HUES6 (cell line): ENCODE results near the gene HMGCR.
"Not testable (repeated sequence)": the region's sequence is repeated elsewhere in the genome, so short reads cannot be mapped to it uniquely, and the experiment has no call there.

ENCODE experiments used
- H3K27ac ChIP-seq: 2 replicates; pipeline ENCODE4 v1.7.0; 2013; ENCODE audit warnings: low read depth, mild to moderate bottlenecking, low read length, inconsistent platforms
- H3K27me3 ChIP-seq: 2 replicates; pipeline ENCODE4 v1.6.1; 2013; ENCODE audit warnings: low read length; ENCODE audit not compliant: control insufficient read depth, insufficient read depth
- H3K36me3 ChIP-seq: 2 replicates; pipeline ENCODE4 v1.6.1; 2013; ENCODE audit warnings: low read length; ENCODE audit not compliant: control insufficient read depth, insufficient read depth
- H3K4me1 ChIP-seq: 2 replicates; pipeline ENCODE4 v1.6.1; 2013; ENCODE audit warnings: low read length; ENCODE audit not compliant: control insufficient read depth, insufficient read depth
- H3K4me3 ChIP-seq: 2 replicates; pipeline ENCODE4 v1.5.1; 2013; ENCODE audit warnings: low read depth, low read length
- H3K9ac ChIP-seq: one replicate; pipeline ENCODE4 v1.6.1; 2013; ENCODE audit warnings: mild to moderate bottlenecking, low read length
- H3K9me3 ChIP-seq: 2 replicates; pipeline ENCODE4 v1.6.1; 2013; ENCODE audit warnings: low read depth, low read length; ENCODE audit not compliant: control insufficient read depth, insufficient read depth

HMGCR gene

GRCh38 chr5:75324791-75325190 is 12.2 kb upstream of the HMGCR start:
- Histone ChIP-seq H3K9ac (no peak overlapping the region), H3K36me3 (no peaks in the 10 kb centered on the region), H3K4me3 (no peak overlapping the region), H3K4me1 (peaks cover 26% of the 10 kb centered on the region), H3K9me3 (no peaks in the 10 kb centered on the region), H3K27ac (no peak overlapping the region), H3K27me3 (no peaks in the 10 kb centered on the region)

- no peak overlapping the region for H3K9ac ChIP-seq
- H3K36me3 ChIP-seq = no peaks in the 10 kb centered on the region
- H3K9me3 ChIP-seq = no peaks in the 10 kb centered on the region
- H3K27me3 ChIP-seq = no peaks in the 10 kb centered on the region
- no peak overlapping the region for H3K4me3 ChIP-seq
- peaks cover 21% of the 10 kb centered on the region for H3K4me1 ChIP-seq
- H3K27ac ChIP-seq = no peak overlapping the region
These were observed 11.8 kb upstream of the HMGCR start for GRCh38 chr5:75325242-75325641.

- Histone ChIP-seq H3K36me3 (no peaks in the 10 kb centered on the region), H3K27ac (no peak overlapping the region), H3K27me3 (no peaks in the 10 kb centered on the region), H3K9ac (no peak overlapping the region), H3K9me3 (no peaks in the 10 kb centered on the region), H3K4me1 (no peaks in the 10 kb centered on the region), H3K4me3 (no peak overlapping the region)
These were observed 6.6 kb upstream of the HMGCR start for GRCh38 chr5:75330404-75330803.

- Histone ChIP-seq H3K36me3 (no peaks in the 10 kb centered on the region), H3K27me3 (no peaks in the 10 kb centered on the region), H3K4me3 (no peak overlapping the region), H3K9ac (no peak overlapping the region), H3K9me3 (no peaks in the 10 kb centered on the region), H3K27ac (no peak overlapping the region), H3K4me1 (0 out of 2 replicates have a peak, but pooled peaks cover 3% of the 10 kb centered on the region)
These were observed 5.6 kb upstream of the HMGCR start for GRCh38 chr5:75331095-75332090.

- H3K27me3 ChIP-seq, H3K4me3 ChIP-seq, H3K4me1 ChIP-seq, H3K36me3 ChIP-seq, H3K27ac ChIP-seq, H3K9ac ChIP-seq, H3K9me3 ChIP-seq: not testable (repeated sequence)
These were observed 3.3 kb upstream of the HMGCR start for GRCh38 chr5:75333759-75334158.

GRCh38 chr5:75334413-75334812 is 2.6 kb upstream of the HMGCR start:
- not testable (repeated sequence) for H3K4me1 ChIP-seq, H3K9ac ChIP-seq, H3K36me3 ChIP-seq, H3K27ac ChIP-seq, H3K27me3 ChIP-seq, H3K9me3 ChIP-seq, H3K4me3 ChIP-seq

- Histone ChIP-seq H3K27ac (no peak overlapping the region), H3K9ac (no peak overlapping the region), H3K4me3 (no peak overlapping the region), H3K4me1 (peaks cover 11% of the 10 kb centered on the region; the same call in 1 of the 2 replicates), H3K36me3 (peaks cover 9% of the 10 kb centered on the region), H3K9me3 (no peaks in the 10 kb centered on the region), H3K27me3 (no peaks in the 10 kb centered on the region)
These were observed 1.5 kb upstream of the HMGCR start for GRCh38 chr5:75335486-75335885.

- Histone ChIP-seq H3K4me3 (peak overlapping the region; percentile 87), H3K36me3 (peaks cover 13% of the 10 kb centered on the region), H3K4me1 (peaks cover 15% of the 10 kb centered on the region; the same call in 1 of the 2 replicates), H3K9ac (peak overlapping the region; percentile 85), H3K27me3 (no peaks in the 10 kb centered on the region), H3K27ac (peak overlapping the region; percentile 41; the same call in 1 of the 2 replicates), H3K9me3 (no peaks in the 10 kb centered on the region)
These were observed 937 bp upstream of the HMGCR start for GRCh38 chr5:75335952-75336614.

GRCh38 chr5:75337366-75338021 is 474 bp downstream of the HMGCR start:
- no peaks in the 10 kb centered on the region for H3K27me3 ChIP-seq
- peaks cover 22% of the 10 kb centered on the region for H3K36me3 ChIP-seq
- peaks cover 15% of the 10 kb centered on the region; the same call in 1 of the 2 replicates for H3K4me1 ChIP-seq
- peak overlapping the region; percentile 94 for H3K9ac ChIP-seq
- peak overlapping the region; percentile 76; the same call in 1 of the 2 replicates for H3K27ac ChIP-seq
- peak overlapping the region; percentile 87 for H3K4me3 ChIP-seq
- no peaks in the 10 kb centered on the region for H3K9me3 ChIP-seq

- Histone ChIP-seq H3K4me3 (peak overlapping the region; percentile 87), H3K4me1 (peaks cover 15% of the 10 kb centered on the region; the same call in 1 of the 2 replicates), H3K27ac (peak overlapping the region; percentile 76; the same call in 1 of the 2 replicates), H3K27me3 (no peaks in the 10 kb centered on the region), H3K36me3 (peaks cover 31% of the 10 kb centered on the region), H3K9me3 (no peaks in the 10 kb centered on the region), H3K9ac (peak overlapping the region; percentile 94)
These were observed 1.4 kb downstream of the HMGCR start for GRCh38 chr5:75338408-75338807.
